ENCODE data around the gene UROS.

- TF ChIP-seq, protein P1, sequence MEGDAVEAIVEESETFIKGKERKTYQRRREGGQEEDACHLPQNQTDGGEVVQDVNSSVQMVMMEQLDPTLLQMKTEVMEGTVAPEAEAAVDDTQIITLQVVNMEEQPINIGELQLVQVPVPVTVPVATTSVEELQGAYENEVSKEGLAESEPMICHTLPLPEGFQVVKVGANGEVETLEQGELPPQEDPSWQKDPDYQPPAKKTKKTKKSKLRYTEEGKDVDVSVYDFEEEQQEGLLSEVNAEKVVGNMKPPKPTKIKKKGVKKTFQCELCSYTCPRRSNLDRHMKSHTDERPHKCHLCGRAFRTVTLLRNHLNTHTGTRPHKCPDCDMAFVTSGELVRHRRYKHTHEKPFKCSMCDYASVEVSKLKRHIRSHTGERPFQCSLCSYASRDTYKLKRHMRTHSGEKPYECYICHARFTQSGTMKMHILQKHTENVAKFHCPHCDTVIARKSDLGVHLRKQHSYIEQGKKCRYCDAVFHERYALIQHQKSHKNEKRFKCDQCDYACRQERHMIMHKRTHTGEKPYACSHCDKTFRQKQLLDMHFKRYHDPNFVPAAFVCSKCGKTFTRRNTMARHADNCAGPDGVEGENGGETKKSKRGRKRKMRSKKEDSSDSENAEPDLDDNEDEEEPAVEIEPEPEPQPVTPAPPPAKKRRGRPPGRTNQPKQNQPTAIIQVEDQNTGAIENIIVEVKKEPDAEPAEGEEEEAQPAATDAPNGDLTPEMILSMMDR (IDR thresholded peaks at IDR 0.05; ENCODE audit: low read depth, low read length, poor library complexity, severe bottlenecking) = no peak
- TF ChIP-seq EZH2phosphoT487 (IDR thresholded peaks at IDR 0.05; ENCODE audit: borderline replicate concordance, low read length) = no peak
Observed at GRCh38 chr10:125756196-125756595, 66.9 kb downstream of the UROS start.
